ENCODE measurements around the gene MYH13. TPM values are rescaled to one million over a fixed set of nuclear protein-coding genes. Genes with fewer than 3 reads are reported as not detected.

The MYH13 gene
- total RNA-seq, 4 donors from 2014 or later, result not detected

GRCh38 chr17:10415161-10415560, 42.4 kb upstream of the MYH13 start:
- no peak for TF ChIP-seq CTCF (IDR thresholded peaks at IDR 0.05)
- TF ChIP-seq POLR2A (IDR thresholded peaks at IDR 0.05), result no peak
- 78 to 79% methylated on average over 4 of the region's 4 CpGs for WGBS, 2 donors
- DNase-seq (ENCODE audit: low spot score in 2 of 2), result no peak
- intact Hi-C loops (cut with DNase I; ENCODE audit: low total_unique reads), result no loop called here
- H3K4me3 ChIP-seq (ENCODE audit: low read depth, poor library complexity, severe bottlenecking), result no peak overlapping the region

- DNase-seq (ENCODE audit: low spot score in 2 of 2), result no peak
- TF ChIP-seq CTCF (IDR thresholded peaks at IDR 0.05), result no peak
- no peak for TF ChIP-seq POLR2A (IDR thresholded peaks at IDR 0.05)
- H3K4me3 ChIP-seq (ENCODE audit: low read depth, poor library complexity, severe bottlenecking), result no peak overlapping the region
- intact Hi-C loops (cut with DNase I; ENCODE audit: low total_unique reads), result no loop called here
These were observed 30.8 kb upstream of the MYH13 start for GRCh38 chr17:10403589-10403988.

DNA sequence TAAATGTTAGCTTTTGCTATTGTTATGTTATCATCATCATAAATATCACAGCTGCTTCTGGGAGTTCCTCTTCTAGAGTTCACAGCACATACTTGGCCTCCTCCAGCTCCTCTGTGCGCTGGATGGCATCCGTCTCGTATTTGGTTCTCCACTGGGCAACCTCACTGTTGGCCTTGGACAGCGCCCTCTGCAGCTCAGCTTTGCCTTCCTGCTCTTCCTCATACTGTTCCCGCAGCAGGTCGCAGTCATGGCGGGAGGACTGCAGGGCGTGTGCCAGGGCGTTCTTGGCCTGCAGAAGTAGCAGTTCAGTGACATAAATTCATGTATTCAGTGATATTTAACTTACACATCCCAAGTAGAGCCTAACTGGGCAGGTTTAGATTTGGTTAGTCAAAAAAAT, 25.5 kb upstream of the MYH13 start:
- TF ChIP-seq POLR2A (IDR thresholded peaks at IDR 0.05) (no peak), CTCF (IDR thresholded peaks at IDR 0.05) (no peak)
- WGBS, 2 donors, result 72 to 75% methylated on average over 9 of the region's 9 CpGs
- no peak for DNase-seq (ENCODE audit: low spot score in 2 of 2)
- intact Hi-C loops (cut with DNase I; ENCODE audit: low total_unique reads), result no loop called here
- H3K4me3 ChIP-seq (ENCODE audit: low read depth, poor library complexity, severe bottlenecking), result no peak overlapping the region

DNA sequence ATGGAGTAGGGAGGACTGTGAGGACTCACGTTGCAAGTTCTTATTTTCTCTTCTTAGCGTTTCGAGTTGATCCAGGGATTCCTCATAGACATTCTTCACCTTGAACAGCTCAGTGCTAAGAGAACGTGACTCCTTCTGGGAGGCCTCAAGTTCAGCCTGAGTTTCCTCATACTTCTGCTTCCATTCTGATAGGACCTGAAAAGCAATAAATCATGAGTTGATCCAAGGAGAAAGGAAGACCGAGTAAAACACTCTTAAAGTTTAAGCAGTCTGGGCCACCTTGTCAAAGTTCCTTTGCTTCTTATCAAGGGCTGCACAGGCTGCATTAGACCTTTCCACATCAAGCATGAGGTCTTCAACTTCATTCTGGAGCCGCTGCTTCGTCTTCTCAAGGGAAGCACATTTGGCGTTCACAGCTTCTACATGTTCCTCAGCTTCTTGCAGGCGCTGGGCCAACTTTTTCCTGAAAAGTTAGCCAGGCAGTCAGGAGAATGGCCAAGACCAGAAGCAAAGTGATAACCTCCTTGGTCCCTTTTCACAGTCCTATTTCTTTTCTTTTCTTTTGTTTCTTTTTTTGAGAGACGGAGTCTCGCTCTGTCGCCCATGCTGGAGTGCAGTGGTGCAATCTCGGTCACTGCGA, 23.8 kb upstream of the MYH13 start:
- intact Hi-C loops (cut with DNase I; ENCODE audit: low total_unique reads), result no loop called here
- 71 to 78% methylated on average over 14 of the region's 14 CpGs for WGBS, 2 donors
- no peak overlapping the region for H3K4me3 ChIP-seq (ENCODE audit: low read depth, poor library complexity, severe bottlenecking)
- no peak for TF ChIP-seq CTCF (IDR thresholded peaks at IDR 0.05)
- no peak for TF ChIP-seq POLR2A (IDR thresholded peaks at IDR 0.05)
- DNase-seq (ENCODE audit: low spot score in 2 of 2), result no peak

DNA sequence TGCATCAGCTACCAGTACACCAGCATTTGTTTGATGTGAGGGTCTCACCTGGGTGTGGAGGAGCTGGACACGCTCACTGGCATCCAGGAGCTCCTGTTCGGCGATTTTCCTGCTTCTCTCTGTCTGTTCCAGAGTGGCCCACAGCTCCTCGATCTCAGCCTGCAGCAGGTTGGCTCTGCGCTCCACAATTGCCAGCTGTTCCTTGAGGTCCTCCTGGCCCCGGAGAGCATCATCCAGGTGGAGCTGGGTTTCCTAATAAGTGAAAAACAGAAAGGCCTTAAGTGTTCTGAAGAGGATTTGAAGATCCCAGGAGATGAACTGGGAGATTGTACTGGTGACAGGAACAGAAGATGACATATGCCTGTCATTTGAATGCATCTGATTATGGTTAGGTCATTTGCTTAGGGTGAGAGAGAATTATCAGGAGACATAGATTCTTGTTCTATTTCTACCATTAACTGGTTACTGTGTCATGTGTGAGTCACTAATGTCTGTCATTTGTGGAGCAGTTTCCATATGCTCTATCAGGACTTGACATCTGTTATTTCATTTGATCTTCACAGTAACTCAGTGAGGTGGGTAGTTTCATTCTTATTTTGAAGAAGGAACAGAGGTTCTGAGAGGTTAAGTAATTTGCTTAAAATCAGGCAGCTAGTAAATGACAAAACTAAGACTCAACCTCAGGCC, 21.5 kb upstream of the MYH13 start:
- no peak for TF ChIP-seq POLR2A (IDR thresholded peaks at IDR 0.05)
- no peak for TF ChIP-seq CTCF (IDR thresholded peaks at IDR 0.05)
- intact Hi-C loops (cut with DNase I; ENCODE audit: low total_unique reads), result no loop called here
- no peak for DNase-seq (ENCODE audit: low spot score in 2 of 2)
- no peak overlapping the region for H3K4me3 ChIP-seq (ENCODE audit: low read depth, poor library complexity, severe bottlenecking)
- WGBS, 2 donors, result 82 to 90% methylated on average over 6 of the region's 6 CpGs

DNA sequence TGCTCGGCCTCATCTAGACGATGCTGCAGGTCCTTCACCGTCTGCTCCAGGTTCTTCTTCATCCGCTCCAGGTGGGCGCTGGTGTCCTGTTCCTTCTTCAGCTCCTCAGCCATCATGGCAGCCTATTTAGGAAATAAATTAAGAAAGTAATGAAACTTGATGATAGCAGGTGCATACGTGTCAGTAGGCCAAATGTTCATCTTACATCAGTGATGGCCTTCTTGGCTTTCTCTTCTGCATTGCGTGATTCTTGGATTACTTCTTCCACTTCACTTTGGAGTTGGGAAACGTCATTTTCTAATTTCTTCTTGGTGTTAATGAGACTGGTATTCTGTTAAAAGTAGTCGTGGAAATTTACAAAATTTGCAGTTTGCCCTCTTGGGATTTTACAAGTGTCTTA, 20.1 kb upstream of the MYH13 start:
- TF ChIP-seq POLR2A (IDR thresholded peaks at IDR 0.05) (no peak), CTCF (IDR thresholded peaks at IDR 0.05) (no peak)
- intact Hi-C loops (cut with DNase I; ENCODE audit: low total_unique reads), result no loop called here
- no peak for DNase-seq (ENCODE audit: low spot score in 2 of 2)
- no peak overlapping the region for H3K4me3 ChIP-seq (ENCODE audit: low read depth, poor library complexity, severe bottlenecking)
- WGBS, 2 donors, result 83 to 88% methylated on average over 9 of the region's 9 CpGs

Data from lower leg skin (tissue), 4 donors.